Skeletal muscle tissue (tissue), 4 donors: ENCODE data around the gene BMPER. TPM values are rescaled to one million over a fixed set of nuclear protein-coding genes. Genes with fewer than 3 reads are reported as not detected.
"Not testable (repeated sequence)": the region's sequence is repeated elsewhere in the genome, so short reads cannot be mapped to it uniquely, and the experiment has no call there.

Experiments
- H3K27ac ChIP-seq: one replicate; pipeline ENCODE4 v1.7.0; 2013; ENCODE audit warnings: mild to moderate bottlenecking, low read depth, low read length, inconsistent platforms
- H3K27me3 ChIP-seq, 3 donors: one replicate each; pipeline ENCODE4 v1.7.0; 2013; ENCODE audit warnings: low read length in 3 of 3; ENCODE audit not compliant: control insufficient read depth in 3 of 3, insufficient read depth in 3 of 3
- H3K36me3 ChIP-seq, 3 donors: one replicate each; pipeline ENCODE4 v1.7.0; 2013; ENCODE audit warnings: low read length in 3 of 3; ENCODE audit not compliant: control insufficient read depth in 3 of 3, insufficient read depth in 3 of 3
- H3K4me1 ChIP-seq, 3 donors: one replicate each; pipeline ENCODE4 v1.7.0; 2013; ENCODE audit warnings: low read length in 3 of 3, mild to moderate bottlenecking in 3 of 3; ENCODE audit not compliant: control insufficient read depth in 3 of 3, insufficient read depth in 3 of 3
- H3K4me3 ChIP-seq, 3 donors: one replicate each; pipeline ENCODE4 v1.7.0; 2013; ENCODE audit warnings: low read length in 3 of 3
- H3K9ac ChIP-seq, 3 donors: one replicate each; pipeline ENCODE4 v1.7.0; 2013; ENCODE audit warnings: low read length in 3 of 3, mild to moderate bottlenecking in 3 of 3, moderate library complexity in 2 of 3, low read depth in 1 of 3
- H3K9me3 ChIP-seq, 3 donors: one replicate each; pipeline ENCODE4 v1.7.0; 2013; ENCODE audit warnings: low read length in 3 of 3; ENCODE audit not compliant: control insufficient read depth in 3 of 3
- total RNA-seq: library from RNA; depleted of rRNA; stranded (reverse); fragments of >200 nt; gene quantifications from one replicate; pipeline ENCODE4 v1.2.3, GENCODE V29; 2014
- donor health status: Osteomylitis.

The BMPER gene
- total RNA-seq, 1 donor from 2014 or later = 9.4 TPM

GRCh38 chr7:34174688-34175616 lies 269.6 kb downstream of the BMPER start:
- H3K9ac ChIP-seq, H3K4me1 ChIP-seq, H3K4me3 ChIP-seq, H3K27me3 ChIP-seq, H3K36me3 ChIP-seq, H3K9me3 ChIP-seq, H3K27ac ChIP-seq: not testable (repeated sequence)

GRCh38 chr7:34175837-34176236 lies 270.5 kb downstream of the BMPER start:
- H3K4me3 ChIP-seq = no peak overlapping the region
- H3K27me3 ChIP-seq = no peaks in the 10 kb centered on the region
- peaks cover 0 to 2% (median 0%) of the 10 kb centered on the region in 3 donors for H3K9me3 ChIP-seq
- H3K9ac ChIP-seq = no peak overlapping the region
- H3K36me3 ChIP-seq = no peaks in the 10 kb centered on the region
- H3K27ac ChIP-seq = no peak overlapping the region
- no peaks in the 10 kb centered on the region for H3K4me1 ChIP-seq

- Histone ChIP-seq H3K27me3 (no peaks in the 10 kb centered on the region), H3K4me1 (peaks cover 0 to 4% (median 3%) of the 10 kb centered on the region in 3 donors), H3K9ac (no peak overlapping the region), H3K9me3 (peaks cover 0 to 2% (median 0%) of the 10 kb centered on the region in 3 donors), H3K4me3 (no peak overlapping the region), H3K27ac (no peak overlapping the region), H3K36me3 (no peaks in the 10 kb centered on the region)
Measured at GRCh38 chr7:34177476-34177875, 272.1 kb downstream of the BMPER start.

- peaks cover 0 to 4% (median 3%) of the 10 kb centered on the region in 3 donors for H3K4me1 ChIP-seq
- H3K36me3 ChIP-seq = no peaks in the 10 kb centered on the region
- H3K9ac ChIP-seq = no peak overlapping the region
- no peak overlapping the region for H3K4me3 ChIP-seq
- peaks cover 0 to under 1% (median 0%) of the 10 kb centered on the region in 3 donors for H3K9me3 ChIP-seq
- H3K27ac ChIP-seq = no peak overlapping the region
- H3K27me3 ChIP-seq = no peaks in the 10 kb centered on the region
Measured at GRCh38 chr7:34181271-34181958, 276.1 kb downstream of the BMPER start.

GRCh38 chr7:34184466-34184865 lies 279.1 kb downstream of the BMPER start:
- Histone ChIP-seq H3K9me3 (no peaks in the 10 kb centered on the region), H3K4me1 (peaks cover 0 to 5% (median 4%) of the 10 kb centered on the region in 3 donors), H3K9ac (no peak overlapping the region), H3K4me3 (no peak overlapping the region), H3K36me3 (no peaks in the 10 kb centered on the region), H3K27ac (no peak overlapping the region), H3K27me3 (no peaks in the 10 kb centered on the region)

- peaks cover 8 to 19% (median 16%) of the 10 kb centered on the region in 3 donors for H3K4me1 ChIP-seq
- no peak overlapping the region for H3K27ac ChIP-seq
- no peaks in the 10 kb centered on the region for H3K27me3 ChIP-seq
- no peak overlapping the region for H3K9ac ChIP-seq
- no peak overlapping the region for H3K4me3 ChIP-seq
- H3K36me3 ChIP-seq = no peaks in the 10 kb centered on the region
- no peaks in the 10 kb centered on the region for H3K9me3 ChIP-seq
Measured at GRCh38 chr7:34187798-34188307, 282.5 kb downstream of the BMPER start.

- Histone ChIP-seq H3K4me3 (no peak overlapping the region), H3K9me3 (no peaks in the 10 kb centered on the region), H3K27ac (no peak overlapping the region), H3K27me3 (no peaks in the 10 kb centered on the region), H3K4me1 (peaks cover 8 to 19% (median 16%) of the 10 kb centered on the region in 3 donors), H3K9ac (no peak overlapping the region), H3K36me3 (no peaks in the 10 kb centered on the region)
Measured at GRCh38 chr7:34189031-34189430, 283.7 kb downstream of the BMPER start.

GRCh38 chr7:34190299-34190698 lies 285.0 kb downstream of the BMPER start:
- peak overlapping the region; percentile 23 to 35 (median 34) for H3K9ac ChIP-seq
- H3K27me3 ChIP-seq = no peaks in the 10 kb centered on the region
- H3K36me3 ChIP-seq = no peaks in the 10 kb centered on the region
- peaks cover 8 to 19% (median 16%) of the 10 kb centered on the region in 3 donors for H3K4me1 ChIP-seq
- no peaks in the 10 kb centered on the region for H3K9me3 ChIP-seq
- H3K27ac ChIP-seq = no peak overlapping the region
- H3K4me3 ChIP-seq = no peak overlapping the region

GRCh38 chr7:34191162-34191561 lies 285.8 kb downstream of the BMPER start:
- Histone ChIP-seq H3K27ac (no peak overlapping the region), H3K4me3 (no peak overlapping the region), H3K9ac (no peak overlapping the region), H3K36me3 (no peaks in the 10 kb centered on the region), H3K4me1 (peaks cover 8 to 19% (median 16%) of the 10 kb centered on the region in 3 donors), H3K27me3 (no peaks in the 10 kb centered on the region), H3K9me3 (no peaks in the 10 kb centered on the region)
